GM19468 (cell line): ENCODE data around the gene TNFSF10.
"Not testable (repeated sequence)": the region's sequence is repeated elsewhere in the genome, so short reads cannot be mapped to it uniquely, and the experiment has no call there.

Experiments
- ATAC-seq: cut with Tn5 transposase; IDR thresholded peaks from one replicate; pipeline ENCODE4 v1.9.1; 2021; ENCODE audit warnings: mild to moderate bottlenecking, moderate library complexity, moderate number of reproducible peaks; ENCODE audit not compliant: unreplicated experiment; ENCODE audit errors: extremely low read depth

The TNFSF10 gene

GRCh38 chr3:172522871-172523818 lies at the start of gene TNFSF10:
Gene TNFSF10, minus strand, starts transcription at chr3:172523430. Its CDS starts 46 bp downstream, at chr3:172523384.
- peak; percentile 90 for ATAC-seq

- ATAC-seq: no peak
Measured at GRCh38 chr3:172569128-172570008, 46.1 kb upstream of the TNFSF10 start.

GRCh38 chr3:172568701-172569100 lies 45.5 kb upstream of the TNFSF10 start:
- no peak for ATAC-seq

- ATAC-seq: not testable (repeated sequence)
Measured at GRCh38 chr3:172566785-172567184, 43.6 kb upstream of the TNFSF10 start.

- no peak for ATAC-seq
Measured at GRCh38 chr3:172564499-172564898, 41.3 kb upstream of the TNFSF10 start.

- peak; percentile 32 for ATAC-seq
Measured at GRCh38 chr3:172562871-172563865, 39.9 kb upstream of the TNFSF10 start.

- ATAC-seq: no peak
Measured at GRCh38 chr3:172561897-172562640, 38.8 kb upstream of the TNFSF10 start.

- ATAC-seq: no peak
Measured at GRCh38 chr3:172560586-172560985, 37.4 kb upstream of the TNFSF10 start.

- no peak for ATAC-seq
Measured at GRCh38 chr3:172560026-172560425, 36.8 kb upstream of the TNFSF10 start.

GRCh38 chr3:172559020-172559419 lies 35.8 kb upstream of the TNFSF10 start:
- no peak for ATAC-seq

- no peak for ATAC-seq
Measured at GRCh38 chr3:172557515-172558220, 34.4 kb upstream of the TNFSF10 start.

- no peak for ATAC-seq
Measured at GRCh38 chr3:172553526-172554252, 30.5 kb upstream of the TNFSF10 start.

- no peak for ATAC-seq
Measured at GRCh38 chr3:172552607-172553006, 29.4 kb upstream of the TNFSF10 start.

- no peak for ATAC-seq
Measured at GRCh38 chr3:172551874-172552273, 28.6 kb upstream of the TNFSF10 start.

- ATAC-seq: no peak
Measured at GRCh38 chr3:172550347-172550943, 27.2 kb upstream of the TNFSF10 start.

GRCh38 chr3:172549144-172549543 lies 25.9 kb upstream of the TNFSF10 start:
- ATAC-seq: no peak

- ATAC-seq: no peak
Measured at GRCh38 chr3:172546628-172547214, 23.5 kb upstream of the TNFSF10 start.
